Ishikawa (cell line): ENCODE results near the gene BIN1.

ENCODE experiments used
- CEBPB ChIP-seq: IDR thresholded peaks from 2 replicates; pipeline ENCODE4 v1.6.1; 2012
- CREB1 ChIP-seq: IDR thresholded peaks from 2 replicates; pipeline ENCODE4 v1.6.1; 2012; ENCODE audit warnings: low read depth
- EP300 ChIP-seq: IDR thresholded peaks from 2 replicates; pipeline ENCODE4 v1.6.1; 2012; ENCODE audit warnings: borderline replicate concordance
- FOXM1 ChIP-seq: IDR thresholded peaks from 2 replicates; pipeline ENCODE4 v1.6.1; 2012; ENCODE audit warnings: low read depth, borderline replicate concordance
- RAD21 ChIP-seq: IDR thresholded peaks from 2 replicates; pipeline ENCODE4 v1.6.1; 2012; ENCODE audit warnings: low read depth
- REST ChIP-seq: IDR thresholded peaks from 2 replicates; pipeline ENCODE4 v1.6.1; 2012; ENCODE audit warnings: low read depth, mild to moderate bottlenecking
- TAF1 ChIP-seq: IDR thresholded peaks from 2 replicates; pipeline ENCODE4 v1.6.1; 2012; ENCODE audit warnings: low read depth, mild to moderate bottlenecking
- TEAD4 ChIP-seq: IDR thresholded peaks from 2 replicates; pipeline ENCODE4 v1.6.1; 2012
- TF ChIP-seq, protein P1 (sequence below): IDR thresholded peaks from 2 replicates; pipeline ENCODE4 v1.6.1; 2012
- TF ChIP-seq, protein P2 (sequence below): IDR thresholded peaks from 2 replicates; pipeline ENCODE4 v1.6.1; 2012

GRCh38 chr2:127056631-127057370 is 50.2 kb downstream of the BIN1 start:
- TF ChIP-seq EP300 (no peak), TAF1 (no peak), REST (no peak), RAD21 (no peak), FOXM1 (no peak), CEBPB (no peak), CREB1 (no peak), TEAD4 (no peak)
- TF ChIP-seq, protein P1, sequence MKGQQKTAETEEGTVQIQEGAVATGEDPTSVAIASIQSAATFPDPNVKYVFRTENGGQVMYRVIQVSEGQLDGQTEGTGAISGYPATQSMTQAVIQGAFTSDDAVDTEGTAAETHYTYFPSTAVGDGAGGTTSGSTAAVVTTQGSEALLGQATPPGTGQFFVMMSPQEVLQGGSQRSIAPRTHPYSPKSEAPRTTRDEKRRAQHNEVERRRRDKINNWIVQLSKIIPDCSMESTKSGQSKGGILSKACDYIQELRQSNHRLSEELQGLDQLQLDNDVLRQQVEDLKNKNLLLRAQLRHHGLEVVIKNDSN = no peak
- TF ChIP-seq, protein P2, sequence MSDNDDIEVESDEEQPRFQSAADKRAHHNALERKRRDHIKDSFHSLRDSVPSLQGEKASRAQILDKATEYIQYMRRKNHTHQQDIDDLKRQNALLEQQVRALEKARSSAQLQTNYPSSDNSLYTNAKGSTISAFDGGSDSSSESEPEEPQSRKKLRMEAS = no peak
